CMK (cell line): ENCODE measurements around the gene EXOC3L4.

Experiments
- DNase-seq: peaks from one replicate; pipeline ENCODE4 v3.0.0-alpha.2; 2010; ENCODE audit warnings: low read depth

EXOC3L4 gene

GRCh38 chr14:103070971-103071542, 23.5 kb upstream of the EXOC3L4 start:
- DNase-seq, result no peak

- DNase-seq, result no peak
Observed at GRCh38 chr14:103071544-103072251, 22.8 kb upstream of the EXOC3L4 start.

- no peak for DNase-seq
Observed at GRCh38 chr14:103072595-103073366, 21.7 kb upstream of the EXOC3L4 start.

GRCh38 chr14:103073367-103073875, 21.1 kb upstream of the EXOC3L4 start:
- no peak for DNase-seq

GRCh38 chr14:103073876-103074728, 20.4 kb upstream of the EXOC3L4 start:
- no peak for DNase-seq

GRCh38 chr14:103074729-103075367, 19.7 kb upstream of the EXOC3L4 start:
- DNase-seq, result peak; percentile 69

- no peak for DNase-seq
Observed at GRCh38 chr14:103078420-103078749, 16.1 kb upstream of the EXOC3L4 start.

GRCh38 chr14:103078860-103079587, 15.5 kb upstream of the EXOC3L4 start:
- no peak for DNase-seq

- no peak for DNase-seq
Observed at GRCh38 chr14:103081951-103082350, 12.6 kb upstream of the EXOC3L4 start.

GRCh38 chr14:103084021-103084919, 10.3 kb upstream of the EXOC3L4 start, which contains the start of gene LBHD2:
Gene LBHD2 (plus strand): TSS chr14:103084210. CDS start chr14:103086013, 1,803 bp downstream.
- no peak for DNase-seq

- DNase-seq, result no peak
Observed at GRCh38 chr14:103085106-103086091, 9.1 kb upstream of the EXOC3L4 start.

- no peak for DNase-seq
Observed at GRCh38 chr14:103086771-103087342, 7.7 kb upstream of the EXOC3L4 start.

- DNase-seq, result no peak
Observed at GRCh38 chr14:103087343-103087835, 7.1 kb upstream of the EXOC3L4 start.

GRCh38 chr14:103088921-103089320, 5.6 kb upstream of the EXOC3L4 start:
- DNase-seq, result no peak

- no peak for DNase-seq
Observed at GRCh38 chr14:103089386-103090335, 4.9 kb upstream of the EXOC3L4 start.

- DNase-seq, result no peak
Observed at GRCh38 chr14:103090481-103091020, 4.0 kb upstream of the EXOC3L4 start.
